Kidney tubule cell (primary cell): ENCODE measurements around the gene ZFAND4.
"Not testable (repeated sequence)": the region's sequence is repeated elsewhere in the genome, so short reads cannot be mapped to it uniquely, and the experiment has no call there.

Experiments used
- DNase-seq: peaks from one replicate; pipeline ENCODE4 v3.0.0-alpha.2; 2018; ENCODE audit warnings: low spot score

ZFAND4 gene

DNA sequence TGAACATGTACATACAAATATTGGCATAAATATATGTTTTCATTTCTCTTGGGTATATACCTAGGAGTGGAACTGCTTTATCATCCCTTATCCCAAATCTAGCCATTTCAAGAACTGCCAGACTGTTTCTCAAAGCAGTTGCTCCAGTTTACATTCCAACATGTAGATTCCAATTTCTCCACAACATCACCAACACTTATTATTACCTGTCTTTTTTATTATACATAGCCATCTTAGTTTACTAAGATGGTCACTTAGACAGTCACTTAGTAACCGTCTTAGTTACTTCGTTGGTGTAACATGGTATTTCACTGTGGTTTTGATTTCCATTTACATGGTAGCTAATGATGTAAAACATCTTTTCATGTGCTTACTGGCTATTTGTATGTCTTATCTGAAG lies 82.7 kb downstream of the ZFAND4 start:
- DNase-seq: no peak

GRCh38 chr10:45589009-45589408 lies 83.6 kb downstream of the ZFAND4 start:
- DNase-seq: no peak

GRCh38 chr10:45586028-45586824 lies 86.3 kb downstream of the ZFAND4 start:
- no peak for DNase-seq

DNA sequence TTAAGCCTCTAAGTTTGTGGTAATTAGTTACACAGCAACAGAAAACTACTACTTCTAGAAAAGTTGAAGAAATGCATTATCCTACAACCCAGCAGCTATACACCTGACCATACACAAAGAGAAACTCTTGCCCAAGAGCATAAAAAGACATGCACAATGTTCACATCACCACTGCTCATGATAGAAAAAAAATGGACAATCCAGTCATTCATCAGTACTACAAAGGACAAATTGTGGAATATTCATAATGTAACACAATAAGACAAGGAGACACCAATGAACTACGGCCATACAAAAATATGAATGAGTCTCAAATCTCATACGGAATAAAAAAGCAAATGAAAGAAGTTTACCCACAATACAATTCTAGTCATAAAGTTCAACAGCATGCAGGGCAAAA lies 87.4 kb downstream of the ZFAND4 start:
- DNase-seq: no peak

GRCh38 chr10:45582386-45582781 lies 90.2 kb downstream of the ZFAND4 start:
- DNase-seq: no peak

DNA sequence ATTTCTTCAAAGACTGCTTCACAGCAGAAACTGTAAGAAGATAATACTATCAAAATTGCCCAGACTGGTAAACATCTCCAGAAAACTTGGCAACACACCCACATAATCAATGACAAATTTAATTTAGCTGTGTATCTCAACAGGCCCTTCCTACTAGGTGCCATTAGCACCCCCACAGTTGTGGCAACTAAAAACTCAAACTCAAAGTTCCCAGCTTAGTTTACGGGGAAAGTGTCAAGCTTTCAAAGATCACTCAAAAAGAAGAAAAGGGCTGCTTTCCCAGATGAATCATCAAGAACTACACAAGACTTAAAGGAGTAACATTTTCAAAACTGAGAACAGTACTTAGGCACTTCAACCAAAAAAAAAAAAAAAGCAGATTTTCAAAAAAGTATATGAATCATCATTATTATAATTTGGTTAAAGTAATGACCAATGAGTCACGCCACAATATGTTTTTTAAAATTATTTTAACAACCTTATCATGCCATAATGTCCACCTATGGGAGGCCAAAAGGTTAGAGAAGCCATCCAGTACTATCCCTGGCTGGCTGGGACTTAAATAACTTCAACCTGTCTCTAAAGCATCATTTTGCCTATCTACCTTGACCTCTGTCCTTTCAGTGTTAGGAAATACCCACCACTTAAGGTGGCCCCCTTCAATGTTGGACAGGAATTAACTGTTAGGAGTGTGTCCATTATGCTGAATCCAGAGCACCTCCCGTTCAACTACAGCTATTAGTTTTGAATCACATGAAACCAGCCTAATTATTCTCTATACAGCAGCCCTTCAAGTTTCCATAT lies 90.8 kb downstream of the ZFAND4 start:
- DNase-seq: no peak

GRCh38 chr10:45581216-45581549 lies 91.4 kb downstream of the ZFAND4 start:
- no peak for DNase-seq

DNA sequence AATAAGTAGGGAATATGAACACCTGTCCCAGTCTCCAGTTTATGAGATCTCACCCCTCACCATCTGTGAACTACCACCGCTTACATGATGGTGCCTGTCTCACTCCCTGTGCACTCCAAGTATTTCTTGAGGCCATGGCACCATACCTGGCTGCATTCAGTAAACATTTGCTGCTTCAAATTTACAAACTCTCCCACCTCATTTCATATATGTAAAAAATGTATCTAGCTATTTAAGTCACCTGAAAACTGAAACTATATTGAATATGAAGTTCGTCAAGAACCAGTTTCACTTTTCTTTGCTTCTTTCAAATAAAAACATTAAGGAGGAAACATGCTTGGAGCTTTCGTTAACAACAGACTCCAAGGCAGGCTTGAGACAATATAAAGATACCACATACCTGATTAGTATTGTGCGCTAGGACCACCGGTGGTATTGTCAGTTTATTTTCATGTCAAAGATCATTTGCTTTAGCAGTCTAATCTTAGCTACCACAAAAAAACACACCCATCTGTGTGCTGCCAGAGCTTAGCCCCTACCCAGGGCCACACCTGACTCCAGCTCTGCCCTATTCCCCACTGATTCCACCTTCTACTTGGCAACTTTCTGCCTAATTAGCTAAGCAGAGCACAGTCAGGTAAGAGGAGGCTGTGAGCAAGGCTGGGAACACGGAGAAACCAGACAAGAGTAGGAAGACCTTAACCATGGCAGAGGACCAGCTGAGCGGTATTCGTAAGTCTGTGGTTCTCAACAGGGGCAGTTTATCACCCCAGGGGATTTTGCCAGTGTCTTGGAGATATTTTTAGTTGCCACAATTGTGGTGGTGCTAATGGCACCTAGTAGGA lies 92.0 kb downstream of the ZFAND4 start:
- DNase-seq: no peak

DNA sequence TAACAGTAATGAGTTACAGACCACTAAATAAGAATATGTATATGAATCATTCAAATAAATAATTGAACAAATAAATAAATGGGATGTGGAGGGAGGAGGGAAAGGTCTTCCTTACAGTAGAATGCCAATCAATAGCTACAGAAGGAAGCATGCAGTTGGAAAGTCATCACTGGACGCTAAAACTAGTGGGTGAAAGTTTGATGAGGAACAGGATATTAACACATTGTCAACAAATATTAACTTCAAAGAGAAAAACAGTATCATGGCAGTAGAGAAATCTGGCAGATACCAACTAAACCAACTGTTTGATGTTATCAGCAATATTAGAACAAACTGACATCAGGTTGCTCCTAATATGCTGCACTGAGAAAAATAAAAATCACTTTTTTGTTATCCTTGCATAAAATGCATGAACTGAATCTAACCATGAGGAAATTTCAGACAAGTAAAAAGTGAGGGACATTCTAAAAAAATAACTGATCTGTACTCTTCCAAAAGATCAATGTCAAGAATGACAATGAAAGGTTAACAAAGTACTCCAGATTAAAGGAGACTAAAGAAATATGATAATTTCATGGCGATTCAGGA lies 94.1 kb downstream of the ZFAND4 start:
- no peak for DNase-seq

GRCh38 chr10:45575966-45576597 lies 96.5 kb downstream of the ZFAND4 start:
- DNase-seq: no peak

- DNase-seq: not testable (repeated sequence)
Measured at GRCh38 chr10:45575032-45575761, 97.4 kb downstream of the ZFAND4 start.

- no peak for DNase-seq
Measured at GRCh38 chr10:45569471-45569870, 103.1 kb downstream of the ZFAND4 start.

GRCh38 chr10:45566415-45566814 lies 106.2 kb downstream of the ZFAND4 start:
- no peak for DNase-seq
